ENCODE data around the gene C4orf36.

Gene C4orf36

DNA sequence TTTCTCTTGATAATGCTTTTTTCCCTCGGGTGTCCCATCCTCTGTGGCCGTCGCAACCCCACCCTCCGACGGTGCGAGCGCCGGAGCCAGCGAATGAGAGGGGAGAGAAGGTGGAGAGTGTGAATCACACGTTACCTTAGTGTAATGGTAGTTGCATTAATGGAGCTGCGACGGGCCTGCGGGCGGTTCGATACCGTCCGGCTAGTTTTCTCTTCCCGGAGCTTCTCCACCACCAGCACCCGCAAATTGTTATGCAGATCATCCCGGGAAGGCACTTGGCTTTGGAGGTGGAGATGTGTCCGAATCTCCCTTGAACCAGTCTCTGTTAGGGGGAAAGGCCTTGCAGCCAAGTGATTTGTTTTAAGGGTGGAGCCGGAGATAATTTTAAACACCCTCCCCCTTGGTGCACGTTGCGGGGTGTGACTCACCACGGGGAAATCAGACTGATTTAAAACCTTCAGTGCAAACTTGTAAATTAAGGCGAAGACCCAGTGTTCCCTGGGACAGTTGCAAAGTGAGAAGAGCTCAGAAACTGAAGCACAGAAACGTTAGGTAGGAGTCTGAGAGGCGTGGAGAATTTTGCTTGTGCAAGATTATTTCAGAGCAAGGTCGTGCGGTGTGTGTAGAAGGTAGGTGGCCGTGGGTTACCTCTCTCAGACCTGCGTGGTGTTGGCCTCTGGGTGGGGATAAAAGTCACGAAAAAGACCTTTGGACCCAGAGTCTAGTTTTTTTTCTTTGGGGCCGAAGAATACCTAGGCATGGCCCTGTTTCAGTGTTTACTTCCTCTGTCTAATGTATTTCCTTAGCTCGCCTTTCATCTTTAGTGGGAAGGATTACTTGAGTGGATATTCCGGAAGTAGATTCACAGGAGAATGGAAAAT is 43.9 kb upstream of the C4orf36 start:
- TF ChIP-seq TEAD4 (IDR thresholded peaks at IDR 0.05) (0 out of 2 replicates have a peak, but pooled peaks have one; percentile 23), RAD21 (IDR thresholded peaks at IDR 0.05; ENCODE audit: low read depth) (no peak), REST (IDR thresholded peaks at IDR 0.05; ENCODE audit: low read depth) (no peak), EGR1 (IDR thresholded peaks at IDR 0.05) (no peak), YY1 (IDR thresholded peaks at IDR 0.05; ENCODE audit: low read depth) (peak; percentile 52; the same call in 1 of the 2 replicates), NFIC (IDR thresholded peaks at IDR 0.05) (peak; percentile 31; the same call in 1 of the 2 replicates), CREB1 (IDR thresholded peaks at IDR 0.05; ENCODE audit: low read depth) (0 out of 2 replicates have a peak, but pooled peaks have one; percentile 34), TAF1 (IDR thresholded peaks at IDR 0.05; ENCODE audit: low read depth) (peak; percentile 51), USF1 (IDR thresholded peaks at IDR 0.05) (no peak)
- TF ChIP-seq, protein P1, sequence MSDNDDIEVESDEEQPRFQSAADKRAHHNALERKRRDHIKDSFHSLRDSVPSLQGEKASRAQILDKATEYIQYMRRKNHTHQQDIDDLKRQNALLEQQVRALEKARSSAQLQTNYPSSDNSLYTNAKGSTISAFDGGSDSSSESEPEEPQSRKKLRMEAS (IDR thresholded peaks at IDR 0.05), result peak; percentile 73

GRCh38 chr4:86935566-86935852 is 43.3 kb upstream of the C4orf36 start:
- TF ChIP-seq CEBPB (IDR thresholded peaks at IDR 0.05), result peak; percentile 91
- no peak for TF ChIP-seq NFIC (IDR thresholded peaks at IDR 0.05)
- no peak for TF ChIP-seq EP300 (IDR thresholded peaks at IDR 0.05; ENCODE audit: borderline replicate concordance)

GRCh38 chr4:86934771-86935565 is 42.7 kb upstream of the C4orf36 start, which contains the start of gene AFF1:
TSS of gene AFF1 (plus strand) at chr4:86935011. CDS start at chr4:86948534, 13,523 bp downstream.
- TF ChIP-seq, protein P1 (IDR thresholded peaks at IDR 0.05), result peak; percentile 47; the same call in 1 of the 2 replicates
- no peak for TF ChIP-seq CREB1 (IDR thresholded peaks at IDR 0.05; ENCODE audit: low read depth)
- 0 out of 2 replicates have a peak, but pooled peaks have one; percentile 3 for TF ChIP-seq ZBTB7A (IDR thresholded peaks at IDR 0.05; ENCODE audit: low read depth)
- 0 out of 2 replicates have a peak, but pooled peaks have one; percentile 13 for TF ChIP-seq EP300 (IDR thresholded peaks at IDR 0.05; ENCODE audit: borderline replicate concordance)
- no peak; the same call in 1 of the 2 replicates for TF ChIP-seq TCF12 (IDR thresholded peaks at IDR 0.05; ENCODE audit: low read depth)
- no peak; the same call in 1 of the 2 replicates for TF ChIP-seq NFIC (IDR thresholded peaks at IDR 0.05)

DNA sequence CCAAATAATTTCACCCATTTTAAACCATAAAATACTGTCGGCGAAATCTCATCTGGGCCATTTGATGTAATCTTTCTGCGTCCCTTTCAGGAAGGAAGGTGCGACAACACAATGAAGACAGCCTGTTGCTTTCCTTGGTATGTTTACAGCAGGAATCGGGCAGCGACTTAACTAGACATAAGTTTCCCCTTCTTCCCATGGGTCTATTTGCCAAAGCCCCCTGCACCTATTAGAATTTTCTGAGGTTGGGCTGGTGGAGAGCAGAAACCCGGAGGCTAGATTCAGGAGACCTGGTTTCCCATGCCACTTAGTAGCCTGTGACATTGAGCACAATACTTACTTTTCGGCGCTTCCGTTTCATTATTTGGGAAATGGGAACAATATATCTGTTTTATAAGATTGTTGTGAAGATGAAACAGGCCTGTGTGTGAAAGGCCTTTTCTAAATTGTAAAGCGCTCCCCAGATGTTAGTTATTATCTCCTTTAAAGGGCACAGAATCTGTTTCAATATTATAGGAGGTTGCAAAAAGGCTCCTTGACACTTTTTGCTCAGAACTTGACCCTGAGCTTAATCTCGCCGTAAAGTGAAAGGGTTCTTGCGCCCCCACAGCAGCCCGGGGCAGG is 42.0 kb upstream of the C4orf36 start:
- 0 out of 2 replicates have a peak, but pooled peaks have one; percentile 34 for TF ChIP-seq TAF1 (IDR thresholded peaks at IDR 0.05; ENCODE audit: low read depth)
- no peak for TF ChIP-seq FOXM1 (IDR thresholded peaks at IDR 0.05; ENCODE audit: borderline replicate concordance, low read depth)

DNA sequence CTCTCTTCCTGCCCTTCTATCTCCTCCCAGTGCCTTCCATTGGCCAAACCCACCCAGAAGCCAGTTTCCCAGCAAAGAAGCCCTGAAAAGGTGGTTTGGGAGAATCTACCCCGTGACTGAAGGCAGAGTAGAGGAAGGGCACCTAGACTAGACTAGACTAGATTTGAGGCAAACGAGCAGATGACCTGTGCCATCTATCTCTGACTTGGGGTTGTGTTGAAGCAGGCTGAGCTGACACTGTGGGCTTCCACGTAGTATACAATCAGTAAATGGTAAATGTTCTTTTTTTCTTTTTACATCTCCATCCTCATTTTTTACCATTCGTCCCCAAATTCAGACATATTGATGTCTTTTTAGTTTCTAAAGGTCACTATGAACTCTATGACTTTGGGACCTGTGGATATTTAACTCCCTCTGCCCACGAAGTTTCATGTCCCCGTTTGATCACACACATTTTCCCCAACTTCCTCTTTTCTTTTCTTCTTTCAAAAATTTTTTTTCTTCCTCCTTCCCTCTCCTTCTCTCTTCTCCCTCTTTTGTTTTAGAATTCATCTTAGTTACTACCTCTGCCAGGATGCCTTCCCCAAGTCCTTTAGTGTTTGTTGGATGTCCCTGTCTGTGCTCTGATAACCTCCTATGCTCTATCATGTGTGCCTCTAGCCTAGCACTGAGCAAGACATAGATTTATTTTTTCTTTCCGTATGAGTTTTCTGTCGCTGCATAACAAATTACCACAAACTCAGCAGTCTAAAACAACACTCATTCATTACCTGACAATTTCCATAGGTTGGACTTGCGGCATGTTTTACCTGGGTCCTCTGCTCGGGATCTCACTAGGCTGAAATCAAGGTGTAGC is 36.4 kb upstream of the C4orf36 start:
- TF ChIP-seq NFIC (IDR thresholded peaks at IDR 0.05), result no peak

- peak; percentile 35; the same call in 1 of the 2 replicates for TF ChIP-seq CREB1 (IDR thresholded peaks at IDR 0.05; ENCODE audit: low read depth)
- TF ChIP-seq TCF12 (IDR thresholded peaks at IDR 0.05; ENCODE audit: low read depth), result peak; percentile 58; the same call in 1 of the 2 replicates
- TF ChIP-seq EP300 (IDR thresholded peaks at IDR 0.05; ENCODE audit: borderline replicate concordance), result peak; percentile 75
- peak; percentile 69 for TF ChIP-seq NFIC (IDR thresholded peaks at IDR 0.05)
- no peak for TF ChIP-seq EGR1 (IDR thresholded peaks at IDR 0.05)
- TF ChIP-seq ZBTB7A (IDR thresholded peaks at IDR 0.05; ENCODE audit: low read depth), result no peak
- peak; percentile 60; the same call in 1 of the 2 replicates for TF ChIP-seq FOXM1 (IDR thresholded peaks at IDR 0.05; ENCODE audit: borderline replicate concordance, low read depth)
- TF ChIP-seq, protein P1 (IDR thresholded peaks at IDR 0.05), result no peak
- peak; percentile 69 for TF ChIP-seq TEAD4 (IDR thresholded peaks at IDR 0.05)
- TF ChIP-seq USF1 (IDR thresholded peaks at IDR 0.05), result no peak; the same call in 1 of the 2 replicates
- TF ChIP-seq TAF1 (IDR thresholded peaks at IDR 0.05; ENCODE audit: low read depth), result no peak
- TF ChIP-seq CEBPB (IDR thresholded peaks at IDR 0.05), result peak; percentile 99
Observed at GRCh38 chr4:86927843-86928395, 35.7 kb upstream of the C4orf36 start.
